ENCODE measurements around the gene ITM2C.

GRCh38 chr2:230925879-230926765, 61.4 kb downstream of the ITM2C start:
- no peak for TF ChIP-seq GATA2 (IDR thresholded peaks at IDR 0.05; ENCODE audit: low read depth, low read length)
- no peak for TF ChIP-seq GATA3 (IDR thresholded peaks at IDR 0.05; ENCODE audit: low read depth, low read length)

All from SH-SY5Y (cell line).